Thoracic aorta (tissue), 2 donors: ENCODE measurements around the gene OSBPL10. TPM values are rescaled to one million over a fixed set of nuclear protein-coding genes. Genes with fewer than 3 reads are reported as not detected.

Experiments
- ATAC-seq: fragments of 150-250 bp; one replicate; pipeline ENCODE4 v1.8.0; 2017; ENCODE audit warnings: low read depth; ENCODE audit not compliant: insufficient number of reproducible peaks, low FRiP score
- DNase-seq: peaks from one replicate; pipeline ENCODE4 v3.0.0-alpha.2; 2020; ENCODE audit warnings: low spot score
- H3K27ac ChIP-seq, 2 donors: fragments of 200-600 bp; sonication (generic); 1 replicate in 1 of 2; 2 replicates in 1 of 2; pipeline ENCODE4 v1.5.1; 2016; ENCODE audit warnings: mild to moderate bottlenecking in 2 of 2, moderate library complexity in 2 of 2
- H3K27me3 ChIP-seq: fragments of 200-600 bp; sonication (generic); replicated peaks from 2 replicates; pipeline ENCODE4 v1.6.0; 2016; ENCODE audit warnings: mild to moderate bottlenecking; ENCODE audit not compliant: insufficient read depth
- H3K36me3 ChIP-seq: fragments of 200-600 bp; sonication (generic); one replicate; pipeline ENCODE4 v1.5.1; 2016
- H3K4me1 ChIP-seq, 2 donors: fragments of 200-600 bp; sonication (generic); 1 replicate in 1 of 2; 2 replicates in 1 of 2; pipeline versions ENCODE4 v1.5.1 to v1.6.0; 2016; ENCODE audit warnings: low read depth in 2 of 2, mild to moderate bottlenecking in 1 of 2; ENCODE audit not compliant: control insufficient read depth in 1 of 2
- H3K4me3 ChIP-seq: fragments of 200-600 bp; sonication (generic); 2 replicates; pipeline ENCODE4 v1.5.1; 2016; ENCODE audit warnings: mild to moderate bottlenecking
- H3K9me3 ChIP-seq: fragments of 200-600 bp; sonication (generic); 2 replicates; pipeline ENCODE4 v1.5.1; 2016
- CTCF ChIP-seq: fragments of 200-600 bp; sonication (generic); IDR thresholded peaks from one replicate; pipeline ENCODE4 v1.5.1; 2019; ENCODE audit warnings: antibody characterized with exemption
- total RNA-seq, 2 donors: library from RNA; depleted of rRNA; stranded (reverse); fragments of >200 nt; gene quantifications; one replicate each; pipeline versions ENCODE4 v1.1.0 to v1.2.3, GENCODE V29; 2016

The OSBPL10 gene
- total RNA-seq, 2 donors from 2014 or later = 108 to 153 TPM

GRCh38 chr3:31829010-31829409 is 152.1 kb downstream of the OSBPL10 start:
- Histone ChIP-seq H3K27ac (no peak overlapping the region), H3K36me3 (no peaks in the 10 kb centered on the region), H3K27me3 (no peaks in the 10 kb centered on the region), H3K4me3 (no peak overlapping the region), H3K9me3 (no peaks in the 10 kb centered on the region), H3K4me1 (no peaks in the 10 kb centered on the region)
- TF ChIP-seq CTCF = no peak
- DNase-seq = no peak
- no peak for ATAC-seq

GRCh38 chr3:31828007-31828406 is 153.1 kb downstream of the OSBPL10 start:
- no peaks in the 10 kb centered on the region for H3K36me3 ChIP-seq
- TF ChIP-seq CTCF = no peak
- H3K4me1 ChIP-seq = no peaks in the 10 kb centered on the region
- DNase-seq (no peak), ATAC-seq (no peak)
- no peak overlapping the region for H3K27ac ChIP-seq
- no peaks in the 10 kb centered on the region for H3K9me3 ChIP-seq
- no peaks in the 10 kb centered on the region for H3K27me3 ChIP-seq
- H3K4me3 ChIP-seq = no peak overlapping the region

- Histone ChIP-seq H3K4me1 (no peaks in the 10 kb centered on the region), H3K9me3 (no peaks in the 10 kb centered on the region), H3K4me3 (no peak overlapping the region), H3K36me3 (no peaks in the 10 kb centered on the region), H3K27me3 (no peaks in the 10 kb centered on the region), H3K27ac (no peak overlapping the region)
- TF ChIP-seq CTCF = no peak
- DNase-seq (no peak), ATAC-seq (no peak)
Measured at GRCh38 chr3:31823184-31823583, 157.9 kb downstream of the OSBPL10 start.

GRCh38 chr3:31821118-31821517 is 159.9 kb downstream of the OSBPL10 start:
- H3K36me3 ChIP-seq = no peaks in the 10 kb centered on the region
- H3K27ac ChIP-seq = no peak overlapping the region
- no peaks in the 10 kb centered on the region for H3K9me3 ChIP-seq
- no peak for DNase-seq
- H3K4me3 ChIP-seq = no peak overlapping the region
- no peaks in the 10 kb centered on the region for H3K4me1 ChIP-seq
- TF ChIP-seq CTCF = no peak
- no peaks in the 10 kb centered on the region for H3K27me3 ChIP-seq
- ATAC-seq = no peak

- Histone ChIP-seq H3K4me3 (no peak overlapping the region), H3K27ac (no peak overlapping the region), H3K9me3 (no peaks in the 10 kb centered on the region), H3K36me3 (no peaks in the 10 kb centered on the region), H3K4me1 (no peaks in the 10 kb centered on the region), H3K27me3 (no peaks in the 10 kb centered on the region)
- ATAC-seq (no peak), DNase-seq (no peak)
- no peak for TF ChIP-seq CTCF
Measured at GRCh38 chr3:31819441-31819840, 161.6 kb downstream of the OSBPL10 start.
